HG03442 (cell line): ENCODE measurements around the gene KRT72.

Experiments
- ATAC-seq: cut with Tn5 transposase; IDR thresholded peaks from one replicate; pipeline ENCODE4 v1.9.1; 2021; ENCODE audit warnings: mild to moderate bottlenecking, moderate library complexity; ENCODE audit not compliant: unreplicated experiment

The KRT72 gene

GRCh38 chr12:52551216-52551865 lies 49.9 kb downstream of the KRT72 start:
- no peak for ATAC-seq

GRCh38 chr12:52546126-52546525 lies 55.1 kb downstream of the KRT72 start:
- no peak for ATAC-seq

GRCh38 chr12:52543985-52544883 lies 57.0 kb downstream of the KRT72 start:
- no peak for ATAC-seq

GRCh38 chr12:52542785-52543318 lies 58.4 kb downstream of the KRT72 start:
- ATAC-seq: no peak

DNA sequence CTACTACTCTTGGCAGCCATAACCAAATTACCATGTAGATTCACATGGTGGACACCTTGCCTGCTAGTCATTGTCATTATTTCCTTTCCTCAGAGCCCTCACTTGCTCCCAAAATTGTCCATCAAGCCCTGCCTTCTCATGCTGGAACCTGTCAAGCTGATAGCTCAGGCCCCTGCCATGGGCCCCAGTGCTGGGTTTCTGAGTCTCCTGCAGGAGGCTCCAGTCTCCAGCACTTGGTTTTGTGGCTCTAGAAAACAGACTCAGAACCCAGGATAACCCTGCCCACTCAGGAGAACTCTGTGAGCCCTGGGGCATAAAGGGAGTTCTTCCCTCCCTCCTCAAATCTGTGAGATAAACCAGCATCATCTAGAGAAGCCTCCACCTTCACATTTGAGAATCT lies 59.1 kb downstream of the KRT72 start:
- no peak for ATAC-seq

DNA sequence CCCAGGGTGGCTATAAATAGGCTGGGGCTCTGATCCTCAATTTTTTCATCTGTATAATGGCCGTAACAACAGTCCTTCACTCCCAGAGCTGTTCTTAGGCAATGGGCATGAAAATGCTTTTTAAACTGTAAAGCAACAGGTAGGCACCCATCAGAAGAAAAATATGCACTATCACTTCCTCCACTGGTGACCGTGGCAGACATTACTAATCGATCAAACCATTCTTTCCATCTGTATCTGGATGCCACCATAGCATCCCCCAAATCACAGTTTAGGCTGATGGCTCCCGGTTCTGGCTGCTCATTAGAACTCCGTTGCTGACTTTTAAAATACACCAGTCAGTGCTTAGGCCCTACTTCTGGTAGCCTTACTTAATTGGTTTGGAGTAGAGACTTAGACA lies 59.6 kb downstream of the KRT72 start:
- no peak for ATAC-seq

GRCh38 chr12:52540531-52540930 lies 60.7 kb downstream of the KRT72 start:
- no peak for ATAC-seq

DNA sequence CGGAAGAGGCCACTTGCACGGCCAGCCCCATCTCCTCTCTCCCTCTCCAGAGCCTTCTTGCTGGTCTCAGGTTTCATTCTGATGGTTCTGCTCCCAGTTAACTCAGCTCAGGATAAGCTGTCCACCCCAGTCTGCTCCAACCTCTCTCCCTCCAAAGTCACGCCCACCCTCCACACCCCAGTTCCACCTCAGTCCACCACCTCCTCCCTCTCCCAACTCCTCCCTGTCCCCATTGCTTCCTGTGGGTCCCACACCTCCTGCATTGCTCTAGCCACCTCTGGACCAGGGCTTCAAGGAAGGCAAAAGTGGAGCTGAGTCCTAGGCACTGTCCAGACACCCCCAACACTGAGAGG lies 61.5 kb downstream of the KRT72 start:
- ATAC-seq: no peak

DNA sequence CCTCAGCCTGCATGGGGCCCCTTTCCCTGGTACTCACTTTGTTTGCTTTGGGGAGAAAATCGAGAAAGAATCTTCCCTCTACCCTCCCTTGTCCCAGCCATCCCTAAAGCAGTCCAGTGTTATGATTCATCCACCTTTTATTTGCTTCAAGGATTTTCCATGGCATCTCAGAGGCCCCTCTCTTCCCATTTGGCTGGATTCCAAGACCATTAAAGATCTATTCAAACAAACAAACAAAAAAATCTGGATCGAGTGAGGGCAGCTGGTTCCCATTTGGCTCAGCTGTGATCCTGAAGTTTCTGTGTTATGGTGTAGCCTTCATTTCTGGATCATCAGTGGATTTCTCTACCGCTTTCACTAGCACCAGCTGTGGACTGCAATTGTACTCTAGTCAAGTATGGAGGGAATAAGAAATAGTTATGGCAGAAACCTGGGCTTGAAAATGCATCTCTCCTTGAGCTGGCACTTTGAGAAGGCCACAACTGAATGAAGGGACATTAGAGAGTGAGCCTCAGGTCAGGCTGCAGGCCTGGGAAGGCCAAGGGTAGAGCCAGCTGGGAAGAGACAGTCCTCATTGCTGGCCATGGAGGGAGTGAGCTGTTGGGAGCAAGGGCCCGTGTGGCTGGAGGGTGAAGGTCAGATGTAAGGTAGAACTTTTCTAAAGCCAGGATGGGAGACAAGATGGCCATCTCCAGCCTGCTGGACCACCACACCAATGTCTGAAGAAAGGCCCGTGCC lies 62.0 kb downstream of the KRT72 start:
- ATAC-seq: no peak

GRCh38 chr12:52537101-52537500 lies 64.2 kb downstream of the KRT72 start:
- no peak for ATAC-seq
